ENCODE measurements around the gene DDX43. TPM values are rescaled to one million over a fixed set of nuclear protein-coding genes. Genes with fewer than 3 reads are reported as not detected.

Gene DDX43
- total and polyA plus RNA-seq, 10 of the 15 experiments (the other 5 are each of a cell fraction or from before 2014, with no cell fraction given), result 0.12 TPM; not detected in 9

DNA sequence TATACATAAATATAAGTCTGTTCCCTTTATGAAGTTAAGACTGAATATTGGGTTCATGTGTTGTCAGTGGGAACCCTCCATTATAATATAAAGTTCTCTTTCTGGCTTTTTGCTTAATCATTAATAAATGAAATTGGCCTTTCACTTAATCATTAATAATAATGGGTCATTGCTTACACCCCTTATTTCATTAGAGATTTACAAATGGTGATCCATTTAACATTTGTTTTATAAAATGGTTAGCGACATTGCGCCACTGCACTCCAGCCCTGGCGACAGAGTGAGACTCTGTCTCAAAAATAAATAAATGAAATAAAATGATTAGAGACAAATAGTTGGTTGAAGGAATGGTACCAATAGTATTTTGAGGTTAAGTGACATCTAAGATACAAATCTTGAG lies 18.5 kb downstream of the DDX43 start:
- Histone ChIP-seq H4K20me1 (ENCODE audit: control insufficient read depth, insufficient read depth) (no peaks in the 10 kb centered on the region), H3K4me2 (ENCODE audit: control insufficient read depth, insufficient read depth) (no peak overlapping the region), H2AFZ (ENCODE audit: control insufficient read depth, low read depth, low read length) (no peak overlapping the region), H3K79me2 (ENCODE audit: control insufficient read depth, insufficient read depth, low read length) (no peaks in the 10 kb centered on the region), H3K9me3 (replicated peaks; ENCODE audit: control insufficient read depth, insufficient read depth, low read length) (no peaks in the 10 kb centered on the region), H3K27ac (ENCODE audit: control insufficient read depth, insufficient read depth) (no peak overlapping the region), H3K27me3 (replicated peaks in 1 of 2; ENCODE audit: control insufficient read depth in 2 of 2, insufficient read depth in 2 of 2, low read length in 1 of 2) (no peaks in the 10 kb centered on the region), H3K36me3 (ENCODE audit: control insufficient read depth in 2 of 2, insufficient read depth in 2 of 2, low read length in 1 of 2) (peaks cover 0 to 5% of the 10 kb centered on the region in 2 experiments; a peak in 1 of 4 replicates), H3K4me3 (no peak overlapping the region), H3K4me1 (ENCODE audit: control insufficient read depth, insufficient read depth, low read length) (no peaks in the 10 kb centered on the region), H3K9ac (ENCODE audit: control insufficient read depth, insufficient read depth, low read length) (no peak overlapping the region)
- in situ Hi-C loops (cut with MboI) (no loop called here), intact Hi-C loops (cut with micrococcal nuclease; ENCODE audit: unreplicated experiment) (no loop called here)
- BruUV-seq (replicated peaks), result no TSS peak
- FAIRE-seq, result no peak
- CTCF ChIA-PET, result no interaction called here
- 96% methylated on average over 3 of the region's 3 CpGs for WGBS (ENCODE audit: insufficient coverage, insufficient replicate concordance, low lambda C conversion rate, missing lambda C conversion rate)
- RAD21 ChIA-PET (ENCODE audit: unreplicated experiment), result no interaction called here
- POLR2A ChIA-PET, result no interaction called here
- DNase-seq (ENCODE audit: low read depth, low spot score), result no peak
- SMC1A ChIA-PET (ENCODE audit: uncharacterized antibody, unreplicated experiment), result no interaction called here
- no peak for TF ChIP-seq DPF2 (IDR thresholded peaks at IDR 0.05)
- no peak for ATAC-seq

DNA sequence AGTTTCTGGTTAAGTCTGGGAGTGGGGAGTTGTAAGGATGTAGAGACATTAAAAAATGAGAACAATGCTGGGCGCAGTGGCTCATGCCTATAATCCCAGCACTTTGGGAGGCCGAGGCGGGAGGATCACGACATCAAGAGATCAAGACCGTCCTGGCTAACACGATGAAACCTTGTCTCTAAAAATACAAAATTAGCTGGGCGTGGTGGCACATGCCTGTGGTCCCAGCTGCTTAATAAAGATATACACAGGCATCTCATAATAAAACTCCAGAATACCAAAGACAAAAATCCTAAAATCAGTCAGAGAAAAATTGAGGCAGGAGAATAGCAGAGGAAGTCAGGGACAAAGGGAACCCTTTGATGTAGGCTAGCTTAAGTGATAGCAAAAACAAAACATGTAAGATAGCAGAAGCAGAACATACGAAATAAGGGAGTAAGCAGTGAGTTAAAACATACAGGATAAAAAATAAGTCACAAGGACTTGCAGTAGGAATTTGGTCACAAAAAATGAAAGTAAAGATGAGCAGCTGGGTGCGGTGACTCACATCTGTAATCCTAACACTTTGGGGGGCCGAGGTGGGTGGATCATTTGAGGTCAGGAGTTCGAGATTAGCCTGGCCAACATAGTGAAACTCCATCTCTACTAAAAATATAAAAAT lies 23.6 kb downstream of the DDX43 start:
- H3K79me2 ChIP-seq (ENCODE audit: control insufficient read depth, insufficient read depth, low read length), result no peaks in the 10 kb centered on the region
- no peak for TF ChIP-seq SUPT20H (IDR thresholded peaks at IDR 0.05; ENCODE audit: borderline replicate concordance, control insufficient read depth, low read depth, low read length)
- no peak for TF ChIP-seq CREM (IDR thresholded peaks at IDR 0.05; ENCODE audit: low read depth)
- TF ChIP-seq BHLHE40 (IDR thresholded peaks at IDR 0.05; ENCODE audit: borderline replicate concordance in 1 of 2, low read depth in 2 of 2, low read length in 1 of 2), result no peak
- no peak for TF ChIP-seq TCF3 (IDR thresholded peaks at IDR 0.05; ENCODE audit: borderline replicate concordance, insufficient read depth, low read depth, low read length)
- no peak for TF ChIP-seq SMAD5 (IDR thresholded peaks at IDR 0.05; ENCODE audit: low read depth)
- TF ChIP-seq JUNB (IDR thresholded peaks at IDR 0.05), result no peak
- TF ChIP-seq SPI1 (IDR thresholded peaks at IDR 0.05; ENCODE audit: borderline replicate concordance, insufficient read depth, low read depth, low read length), result no peak
- no peak for TF ChIP-seq IKZF1 (conservative IDR thresholded peaks at IDR 0.05)
- TF ChIP-seq SREBF1 (IDR thresholded peaks at IDR 0.05; ENCODE audit: low read length), result no peak
- TF ChIP-seq SREBF2 (IDR thresholded peaks at IDR 0.05; ENCODE audit: low read length), result no peak
- no peak for TF ChIP-seq BCLAF1 (IDR thresholded peaks at IDR 0.05)
- H3K4me1 ChIP-seq (ENCODE audit: control insufficient read depth, insufficient read depth, low read length), result no peaks in the 10 kb centered on the region
- H3K9me3 ChIP-seq (replicated peaks; ENCODE audit: control insufficient read depth, insufficient read depth, low read length), result no peaks in the 10 kb centered on the region
- H3K27me3 ChIP-seq (replicated peaks in 1 of 2; ENCODE audit: control insufficient read depth in 2 of 2, insufficient read depth in 2 of 2, low read length in 1 of 2), result no peaks in the 10 kb centered on the region
- peaks cover 4 to 19% of the 10 kb centered on the region in 2 experiments for H3K36me3 ChIP-seq (ENCODE audit: control insufficient read depth in 2 of 2, insufficient read depth in 2 of 2, low read length in 1 of 2)
- FAIRE-seq (no peak), DNase-seq (ENCODE audit: low read depth, low spot score) (no peak), ATAC-seq (no peak)
- BruUV-seq (replicated peaks), result no TSS peak
- H3K4me2 ChIP-seq (ENCODE audit: control insufficient read depth, insufficient read depth), result no peak overlapping the region
- in situ Hi-C loops (cut with MboI) (no loop called here), intact Hi-C loops (cut with micrococcal nuclease; ENCODE audit: unreplicated experiment) (no loop called here)
- ChIA-PET SMC1A (ENCODE audit: uncharacterized antibody, unreplicated experiment) (no interaction called here), RAD21 (ENCODE audit: unreplicated experiment) (no interaction called here), POLR2A (interaction anchor here (0.5 kb wide), 1 partner anchor 1079 kb away, joined by 5 read pairs; no protein-coding TSS in a partner anchor), CTCF (interaction anchor here (0.9 kb wide), 1 partner anchor 235 kb away, joined by 3 read pairs; no protein-coding TSS in a partner anchor)
- no peak overlapping the region for H3K27ac ChIP-seq (ENCODE audit: control insufficient read depth, insufficient read depth)
- no peaks in the 10 kb centered on the region for H4K20me1 ChIP-seq (ENCODE audit: control insufficient read depth, insufficient read depth)
- no peak overlapping the region for H3K9ac ChIP-seq (ENCODE audit: control insufficient read depth, insufficient read depth, low read length)
- no peak overlapping the region for H3K4me3 ChIP-seq
- no peak overlapping the region for H2AFZ ChIP-seq (ENCODE audit: control insufficient read depth, low read depth, low read length)
- 69% methylated on average over 11 of the region's 11 CpGs for WGBS (ENCODE audit: insufficient coverage, insufficient replicate concordance, low lambda C conversion rate, missing lambda C conversion rate)
